Activated CD8-positive, alpha-beta memory T cell treated with anti-CD3 and anti-CD28 coated beads for 36 hours (primary cell): ENCODE data around the gene KLF15. TPM values are rescaled to one million over a fixed set of nuclear protein-coding genes. Genes with fewer than 3 reads are reported as not detected.

Source experiments
- CTCF ChIA-PET: fragments of 350-600 bp; sonication (Branson Sonifier 250); formaldehyde crosslinking; loops from one replicate; lab custom pipeline; 2021; ENCODE audit warnings: antibody characterized with exemption; lab: Charles Lee
- POLR2A ChIA-PET: fragments of 350-600 bp; sonication (Branson Sonifier 250); formaldehyde crosslinking; loops from one replicate; lab custom pipeline; 2021; ENCODE audit warnings: antibody characterized with exemption; lab: Charles Lee
- total RNA-seq, 2 experiments: library from RNA; stranded (reverse); gene quantifications; one replicate each; pipeline ENCODE4 v1.2.3, GENCODE V29; 2021

The KLF15 gene
- total RNA-seq, 2 experiments from 2014 or later: 0.34 to 0.42 TPM

- ChIA-PET POLR2A (no interaction called here), CTCF (interaction anchor here (0.7 kb wide), 1 partner anchor 1199 kb away, joined by 3 read pairs; no protein-coding TSS in a partner anchor)
Measured at GRCh38 chr3:126293370-126294082, 63.7 kb downstream of the KLF15 start.

Other genes with a start within 250 kb of the KLF15 start
- gene ALDH1L1, start 176.8 kb downstream of the KLF15 start, total RNA-seq: not detected
- gene CFAP100, start 37.5 kb upstream of the KLF15 start, total RNA-seq: not detected
- gene ZXDC, start 118.5 kb upstream of the KLF15 start, total RNA-seq: 10 to 100 TPM; 20.5 to 21.8 TPM
- gene UROC1, start 160.4 kb upstream of the KLF15 start, total RNA-seq: not detected
- gene CHST13, start 166.7 kb upstream of the KLF15 start, total RNA-seq: not detected
- gene C3orf22, start 201.5 kb upstream of the KLF15 start, total RNA-seq: not detected